CD4-positive, alpha-beta memory T cell (primary cell): Measurements from ENCODE around the gene DIS3L2. TPM values are rescaled to one million over a fixed set of nuclear protein-coding genes. Genes with fewer than 3 reads are reported as not detected.
A peak's percentile ranks its signal among the peaks of the same experiment; 100 is the strongest.

Experiments used
- CTCF ChIA-PET: fragments of 350-600 bp; sonication (Branson Sonifier 250); formaldehyde crosslinking; loops from one replicate; lab custom pipeline; 2021; ENCODE audit warnings: inconsistent platforms; ENCODE audit not compliant: partially characterized antibody; lab: Charles Lee
- POLR2A ChIA-PET: fragments of 350-600 bp; sonication (Branson Sonifier 250); formaldehyde crosslinking; loops from one replicate; lab custom pipeline; 2021; ENCODE audit not compliant: partially characterized antibody; lab: Charles Lee
- DNase-seq, 5 donors: peaks; one replicate each; pipeline versions ENCODE4 v3.0.0 to v3.0.0-alpha.2; 2020 to 2022; ENCODE audit warnings: mixed read lengths in 1 of 5
- H3K27ac ChIP-seq: one replicate; pipeline ENCODE4 v1.7.0; 2013; ENCODE audit warnings: low read depth, low read length
- H3K27me3 ChIP-seq: 2 replicates; pipeline ENCODE4 v1.7.0; 2013; ENCODE audit warnings: mild to moderate bottlenecking, low read length, moderate library complexity; ENCODE audit not compliant: insufficient read depth
- H3K36me3 ChIP-seq: 2 replicates; pipeline ENCODE4 v1.7.0; 2013; ENCODE audit warnings: mild to moderate bottlenecking, low read length, moderate library complexity; ENCODE audit not compliant: insufficient read depth
- H3K4me1 ChIP-seq: 2 replicates; pipeline ENCODE4 v1.7.0; 2013; ENCODE audit warnings: mild to moderate bottlenecking, low read length, moderate library complexity; ENCODE audit not compliant: insufficient read depth
- H3K4me3 ChIP-seq, 2 donors: one replicate each; pipeline ENCODE4 v1.7.0; 2013; ENCODE audit warnings: low read length in 2 of 2, mild to moderate bottlenecking in 1 of 2
- H3K9me3 ChIP-seq, 2 donors: one replicate each; pipeline ENCODE4 v1.7.0; 2013; ENCODE audit warnings: low read length in 2 of 2, control low read depth in 1 of 2; ENCODE audit not compliant: control insufficient read depth in 1 of 2
- H3K27ac Mint-ChIP-seq, 7 donors: one replicate each; pipeline ENCODE4 v1.8.0; 2020 to 2021; ENCODE audit warnings: mixed read lengths in 7 of 7, mild to moderate bottlenecking in 6 of 7, inconsistent platforms in 3 of 7, moderate library complexity in 3 of 7
- H3K27me3 Mint-ChIP-seq, 2 donors: one replicate each; pipeline ENCODE4 v1.8.0; 2020 to 2021; ENCODE audit warnings: mixed read lengths in 2 of 2
- H3K36me3 Mint-ChIP-seq, 2 donors: one replicate each; pipeline ENCODE4 v1.8.0; 2020 to 2021; ENCODE audit warnings: mixed read lengths in 2 of 2, inconsistent platforms in 1 of 2, mild to moderate bottlenecking in 1 of 2
- H3K4me1 Mint-ChIP-seq, 4 donors: one replicate each; pipeline ENCODE4 v1.8.0; 2020 to 2021; ENCODE audit warnings: mixed read lengths in 4 of 4, mild to moderate bottlenecking in 1 of 4
- H3K4me3 Mint-ChIP-seq, 8 donors: one replicate each; pipeline ENCODE4 v1.8.0; 2020 to 2021; ENCODE audit warnings: mixed read lengths in 8 of 8, mild to moderate bottlenecking in 7 of 8, moderate library complexity in 6 of 8, inconsistent platforms in 3 of 8
- H3K9me3 Mint-ChIP-seq, 8 donors: one replicate each; pipeline ENCODE4 v1.8.0; 2020 to 2021; ENCODE audit warnings: mixed read lengths in 8 of 8, mild to moderate bottlenecking in 5 of 8, inconsistent platforms in 3 of 8, moderate library complexity in 1 of 8
- intact Hi-C: fragments of 100-400 bp; cut with micrococcal nuclease; formaldehyde crosslinking; loops from one replicate; pipeline ENCODE4 v1.15.1; 2023
- polyA plus RNA-seq, 2 donors: library from polyadenylated mRNA; unstranded; fragments of 300-500 nt; fragmentation: Illumina TruSeq; gene quantifications; one replicate each; pipeline ENCODE4 v1.2.3, GENCODE V29; 2021
- total RNA-seq, 2 experiments: library from RNA; stranded (reverse); gene quantifications; one replicate each; pipeline ENCODE4 v1.2.3, GENCODE V29; 2021

DIS3L2 gene
- total and polyA plus RNA-seq, 4 experiments from 2014 or later = 16.0 to 59.7 (median 39.3) TPM

DNA sequence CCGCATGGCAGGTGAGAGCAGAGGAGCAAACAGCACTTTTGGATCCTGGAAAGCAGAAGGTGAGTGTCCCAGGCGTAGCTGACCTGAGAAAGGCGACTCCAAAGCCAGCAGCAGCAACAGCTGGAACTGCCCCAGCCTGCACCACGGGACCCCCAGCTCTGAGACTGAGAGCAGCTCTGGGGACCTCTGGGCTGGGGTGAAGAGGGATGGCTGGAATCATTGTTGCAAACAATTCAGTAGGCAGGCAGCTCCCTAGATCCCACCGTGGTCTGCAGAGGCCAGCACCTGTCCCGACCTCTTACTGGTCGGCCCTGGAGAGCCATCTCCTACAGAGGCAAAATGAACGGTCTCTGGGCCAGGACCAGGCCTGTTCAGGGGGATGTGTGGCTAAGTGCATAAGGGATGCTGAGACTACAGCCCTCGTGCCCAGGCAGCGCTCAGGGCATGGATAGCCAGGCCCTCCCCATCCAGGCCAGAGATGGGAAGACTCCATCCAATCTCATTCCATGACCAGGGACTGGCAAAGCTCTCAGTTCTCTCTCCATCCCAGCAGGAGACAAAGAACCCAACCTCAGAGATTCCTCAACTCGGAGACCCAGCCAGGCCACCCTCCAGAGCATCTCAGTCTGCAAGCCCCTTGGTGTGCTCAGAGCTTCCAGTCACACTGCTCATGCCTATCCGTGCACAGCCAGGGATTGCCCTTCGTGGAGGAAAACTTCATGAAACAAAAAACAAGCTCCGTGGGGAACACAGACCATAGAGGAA, 378.8 kb downstream of the DIS3L2 start:
- H3K9me3 Mint-ChIP-seq = peaks cover 0 to 3% (median 0%) of the 10 kb centered on the region in 8 donors
- no peaks in the 10 kb centered on the region for H3K9me3 ChIP-seq
- intact Hi-C loops = no loop called here
- H3K4me1 ChIP-seq = no peaks in the 10 kb centered on the region
- POLR2A ChIA-PET = interaction anchor here (0.6 kb wide), 1 partner anchor 24 kb away, joined by 3 read pairs; no protein-coding TSS in a partner anchor
- H3K4me1 Mint-ChIP-seq = peaks cover 0 to 7% (median 0%) of the 10 kb centered on the region in 4 donors
- H3K36me3 ChIP-seq = no peaks in the 10 kb centered on the region
- no peaks in the 10 kb centered on the region for H3K27me3 Mint-ChIP-seq
- H3K4me3 Mint-ChIP-seq = no peak overlapping the region
- H3K27ac Mint-ChIP-seq = peak overlapping the region in 1 of 7 donors; percentile 66
- no peak overlapping the region for H3K4me3 ChIP-seq
- CTCF ChIA-PET = interaction anchor here (2.6 kb wide), 1 partner anchor 14 kb away, joined by 9 read pairs; no protein-coding TSS in a partner anchor
- no peaks in the 10 kb centered on the region for H3K27me3 ChIP-seq
- no peak for DNase-seq
- peaks cover 0 to 6% of the 10 kb centered on the region in 2 donors for H3K36me3 Mint-ChIP-seq
- H3K27ac ChIP-seq = no peak overlapping the region

DNA sequence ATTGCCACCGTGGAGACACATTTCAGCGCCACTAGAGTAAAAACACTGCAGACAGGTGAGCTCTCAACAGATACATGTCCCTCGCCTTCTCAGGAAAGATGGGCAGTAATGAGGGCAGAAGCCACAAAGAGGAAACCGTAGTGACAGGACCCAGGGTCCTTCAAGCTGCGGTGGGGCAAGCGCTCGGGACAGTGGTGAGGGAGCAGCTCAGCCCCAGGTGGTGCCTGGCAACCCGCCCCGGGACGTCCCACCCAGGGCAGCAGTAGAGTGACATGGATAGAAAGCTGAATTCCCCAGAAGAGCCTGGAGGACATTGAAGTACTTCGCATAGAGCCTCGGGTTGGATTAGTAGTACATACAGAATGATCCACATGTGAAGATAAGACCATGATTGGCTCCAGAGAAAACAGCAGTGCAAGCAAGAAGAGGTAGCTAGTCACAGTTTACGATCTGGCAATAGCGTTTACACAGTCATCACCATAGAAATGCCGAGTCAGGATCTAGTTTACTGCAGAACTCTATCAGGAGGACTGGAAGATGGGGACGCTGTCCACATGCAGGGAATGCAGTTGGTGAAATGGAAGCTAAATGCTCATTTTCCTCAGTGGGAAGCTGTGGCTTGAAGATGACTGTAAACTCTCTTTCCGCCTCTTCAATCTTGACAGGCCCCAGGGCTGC, 379.7 kb downstream of the DIS3L2 start:
- Mint-ChIP-seq H3K4me3 (no peak overlapping the region), H3K36me3 (peaks cover 0 to 3% of the 10 kb centered on the region in 2 donors), H3K27me3 (no peaks in the 10 kb centered on the region), H3K4me1 (peaks cover 0 to 7% (median 0%) of the 10 kb centered on the region in 4 donors), H3K27ac (no peak overlapping the region), H3K9me3 (peaks cover 0 to 3% (median 0%) of the 10 kb centered on the region in 8 donors)
- Histone ChIP-seq H3K36me3 (no peaks in the 10 kb centered on the region), H3K9me3 (no peaks in the 10 kb centered on the region), H3K27me3 (no peaks in the 10 kb centered on the region), H3K27ac (no peak overlapping the region), H3K4me1 (no peaks in the 10 kb centered on the region), H3K4me3 (no peak overlapping the region)
- no peak for DNase-seq
- POLR2A ChIA-PET = no interaction called here
- intact Hi-C loops = no loop called here
- CTCF ChIA-PET = interaction anchor here (1.2 to 2.6 kb wide), 2 partner anchors 15 to 27 kb away, joined by 3 to 9 read pairs; no protein-coding TSS in a partner anchor

DNA sequence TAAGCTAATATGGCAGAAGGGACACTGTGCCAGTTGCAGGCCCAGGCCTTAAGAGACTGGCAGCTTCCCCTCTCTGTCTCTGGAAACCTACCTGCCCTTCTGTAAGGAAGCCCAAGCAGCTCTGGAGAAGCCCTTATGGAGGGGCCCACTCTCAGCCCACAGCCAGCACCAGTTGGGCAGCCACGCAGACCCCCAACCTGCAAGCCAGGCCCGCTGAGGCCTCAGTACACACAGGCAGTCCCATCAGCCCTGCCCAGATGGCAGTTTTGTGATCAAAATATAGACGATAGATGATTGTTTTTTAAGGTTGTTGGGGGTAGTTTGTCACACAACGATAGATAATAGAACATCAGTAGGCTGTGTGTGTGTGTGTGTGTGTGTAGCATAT, 380.2 kb downstream of the DIS3L2 start:
- no peaks in the 10 kb centered on the region for H3K4me1 ChIP-seq
- no peak for DNase-seq
- POLR2A ChIA-PET = no interaction called here
- H3K36me3 ChIP-seq = no peaks in the 10 kb centered on the region
- H3K9me3 ChIP-seq = no peaks in the 10 kb centered on the region
- no peak overlapping the region for H3K27ac Mint-ChIP-seq
- intact Hi-C loops = no loop called here
- CTCF ChIA-PET = interaction anchor here (1.2 to 2.6 kb wide), 2 partner anchors 16 to 26 kb away, joined by 3 to 9 read pairs; no protein-coding TSS in a partner anchor
- H3K4me3 ChIP-seq = no peak overlapping the region
- H3K27ac ChIP-seq = no peak overlapping the region
- H3K27me3 Mint-ChIP-seq = no peaks in the 10 kb centered on the region
- H3K9me3 Mint-ChIP-seq = peaks cover 0 to 3% (median 0%) of the 10 kb centered on the region in 8 donors
- H3K36me3 Mint-ChIP-seq = peaks cover 0 to 3% of the 10 kb centered on the region in 2 donors
- no peak overlapping the region for H3K4me3 Mint-ChIP-seq
- H3K4me1 Mint-ChIP-seq = peaks cover 0 to 7% (median 0%) of the 10 kb centered on the region in 4 donors
- H3K27me3 ChIP-seq = no peaks in the 10 kb centered on the region

DNA sequence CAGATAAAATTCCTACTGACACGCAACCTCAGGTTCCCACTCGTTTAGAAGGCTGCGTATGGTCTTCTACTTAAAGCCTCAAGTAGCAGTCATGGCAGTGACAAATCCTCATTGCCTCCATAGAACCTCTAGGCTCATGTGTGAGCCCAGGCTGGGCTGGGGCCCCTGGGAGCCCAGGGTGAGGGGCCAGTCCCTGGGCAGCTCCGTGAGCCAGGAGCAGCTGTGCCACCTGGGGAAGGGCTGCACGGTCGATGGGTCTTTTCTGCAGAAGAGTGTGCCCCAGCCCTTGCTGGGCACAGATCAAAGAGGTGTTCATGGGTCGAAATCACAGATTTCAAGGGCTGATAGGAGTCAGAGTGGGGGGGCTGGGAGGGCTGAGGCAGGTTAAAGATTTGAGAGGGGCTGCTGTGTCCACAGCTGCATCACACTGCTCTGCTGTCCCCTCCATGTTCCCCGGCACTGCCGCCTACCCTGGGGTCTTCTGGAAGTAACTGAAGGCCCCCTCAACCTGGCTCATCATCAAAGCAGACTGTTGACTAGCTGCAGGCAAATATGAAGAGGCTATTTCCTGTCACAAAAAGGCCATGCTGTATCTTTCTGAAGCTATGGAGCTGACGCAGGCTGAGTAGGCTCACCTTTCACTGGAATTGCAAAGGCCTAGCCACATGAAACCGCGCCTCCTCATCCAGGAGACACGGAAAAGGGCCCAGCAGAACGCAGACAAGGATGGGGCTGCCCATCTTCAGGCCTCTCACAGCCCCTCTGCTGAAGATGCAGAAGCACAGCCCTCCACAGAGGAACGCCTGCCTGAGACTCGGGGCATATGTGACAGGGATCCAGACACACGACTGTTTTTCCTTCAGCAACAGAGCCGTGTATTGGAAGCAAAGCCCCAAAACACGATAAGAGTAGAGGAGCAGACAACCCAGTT, 381.4 kb downstream of the DIS3L2 start:
- H3K27me3 Mint-ChIP-seq = no peaks in the 10 kb centered on the region
- H3K27ac Mint-ChIP-seq = peak overlapping the region in 1 of 7 donors; percentile 19
- Histone ChIP-seq H3K27me3 (no peaks in the 10 kb centered on the region), H3K4me1 (no peaks in the 10 kb centered on the region), H3K4me3 (no peak overlapping the region), H3K9me3 (no peaks in the 10 kb centered on the region), H3K36me3 (no peaks in the 10 kb centered on the region), H3K27ac (no peak overlapping the region)
- peaks cover 0 to 3% of the 10 kb centered on the region in 2 donors for H3K36me3 Mint-ChIP-seq
- no peak overlapping the region for H3K4me3 Mint-ChIP-seq
- no peak for DNase-seq
- ChIA-PET CTCF (no interaction called here), POLR2A (no interaction called here)
- H3K4me1 Mint-ChIP-seq = peaks cover 0 to 7% (median 0%) of the 10 kb centered on the region in 4 donors
- H3K9me3 Mint-ChIP-seq = peaks cover 0 to 5% (median 2%) of the 10 kb centered on the region in 8 donors
- intact Hi-C loops = no loop called here

DNA sequence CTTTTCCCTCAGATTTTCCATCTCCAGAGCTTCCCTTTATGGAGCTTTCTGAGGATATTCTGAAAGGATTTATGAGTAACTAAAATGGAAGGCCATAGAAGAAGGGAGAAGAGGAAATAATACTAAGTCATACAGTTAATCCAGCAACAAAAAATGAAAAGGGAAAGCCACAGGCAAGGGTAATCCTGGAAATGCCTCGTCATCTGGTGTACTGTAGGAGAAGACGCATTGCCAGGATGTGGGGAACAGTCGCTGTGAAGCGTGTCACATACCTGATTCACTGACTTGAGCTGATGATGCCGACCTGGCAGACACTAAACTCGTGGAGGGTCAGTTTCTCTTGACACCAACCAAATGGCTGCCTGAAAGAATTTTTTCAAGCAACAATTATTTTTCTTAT, 382.3 kb downstream of the DIS3L2 start:
- peak overlapping the region in 1 of 7 donors; percentile 32 for H3K27ac Mint-ChIP-seq
- CTCF ChIA-PET = no interaction called here
- H3K4me1 ChIP-seq = peaks cover under 1% of the 10 kb centered on the region

DNA sequence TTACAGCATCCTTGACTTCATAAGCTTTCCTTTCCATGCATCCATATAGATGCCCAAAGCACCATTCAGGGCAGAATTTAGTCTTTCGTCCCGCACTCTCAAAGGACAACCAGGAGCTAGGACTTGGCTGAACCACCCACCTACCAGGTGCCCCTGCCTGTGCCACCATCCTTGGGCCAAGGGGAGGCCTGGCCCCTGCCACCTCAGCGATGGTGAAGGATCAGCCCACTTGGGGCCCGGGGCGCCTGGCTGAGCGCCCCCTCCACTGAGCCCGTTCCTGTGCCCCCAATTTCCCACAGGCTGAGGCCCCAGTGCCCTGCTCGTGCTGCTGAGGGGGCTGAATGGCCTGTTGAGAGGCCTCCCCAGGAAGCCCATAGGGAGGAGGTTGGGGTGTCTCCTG, 383.7 kb downstream of the DIS3L2 start:
- Histone ChIP-seq H3K27ac (no peak overlapping the region), H3K4me1 (peaks cover 12% of the 10 kb centered on the region), H3K27me3 (no peaks in the 10 kb centered on the region), H3K36me3 (no peaks in the 10 kb centered on the region), H3K4me3 (no peak overlapping the region), H3K9me3 (no peaks in the 10 kb centered on the region)
- POLR2A ChIA-PET = no interaction called here
- peaks cover 0 to 6% (median 4%) of the 10 kb centered on the region in 8 donors for H3K9me3 Mint-ChIP-seq
- H3K27me3 Mint-ChIP-seq = no peaks in the 10 kb centered on the region
- intact Hi-C loops = no loop called here
- no peak overlapping the region for H3K4me3 Mint-ChIP-seq
- no peaks in the 10 kb centered on the region for H3K36me3 Mint-ChIP-seq
- H3K4me1 Mint-ChIP-seq = peaks cover 0 to 15% (median 3%) of the 10 kb centered on the region in 4 donors
- no peak overlapping the region for H3K27ac Mint-ChIP-seq
- no peak for DNase-seq
- CTCF ChIA-PET = no interaction called here

More for the DNA sequence above, 382.3 kb downstream of the DIS3L2 start:
- H3K4me3 ChIP-seq = no peak overlapping the region
- H3K27me3 ChIP-seq = no peaks in the 10 kb centered on the region
- no peak overlapping the region for H3K27ac ChIP-seq
- DNase-seq = no peak
- peaks cover 0 to 3% of the 10 kb centered on the region in 2 donors for H3K36me3 Mint-ChIP-seq
- intact Hi-C loops = no loop called here
- H3K4me3 Mint-ChIP-seq = no peak overlapping the region
- no peaks in the 10 kb centered on the region for H3K9me3 ChIP-seq
- POLR2A ChIA-PET = no interaction called here
- H3K27me3 Mint-ChIP-seq = no peaks in the 10 kb centered on the region
- peaks cover 0 to 7% (median under 1%) of the 10 kb centered on the region in 4 donors for H3K4me1 Mint-ChIP-seq
- H3K9me3 Mint-ChIP-seq = peaks cover 0 to 6% (median 4%) of the 10 kb centered on the region in 8 donors
- no peaks in the 10 kb centered on the region for H3K36me3 ChIP-seq
